Measurements from ENCODE around the gene PLA2G12B.
"Not testable (repeated sequence)": the region's sequence is repeated elsewhere in the genome, so short reads cannot be mapped to it uniquely, and the experiment has no call there.

The PLA2G12B gene

GRCh38 chr10:72954596-72955554, at the start of gene PLA2G12B:
PLA2G12B (minus strand) TSS chr10:72954806; CDS start chr10:72954685, 121 bp downstream.
- no peak within 1 kb of the TSS for H3K4me3 ChIP-seq (ENCODE audit: low read depth in 1 of 5, low read length in 5 of 5)
- no peaks in the 10 kb centered on the region for H3K4me1 ChIP-seq (ENCODE audit: control insufficient read depth in 5 of 5, insufficient read depth in 5 of 5, low read length in 5 of 5)
- peaks cover 0 to 6% (median 5%) of the 10 kb centered on the region in 5 donors for H3K27me3 ChIP-seq (ENCODE audit: control insufficient read depth in 5 of 5, insufficient read depth in 4 of 5, low read length in 5 of 5)
- no peaks in the 10 kb centered on the region for H3K9me3 ChIP-seq (ENCODE audit: control insufficient read depth in 5 of 5, low read length in 5 of 5)
- H3K27ac ChIP-seq (ENCODE audit: low read depth, low read length): no peak within 1 kb of the TSS
- H3K9ac ChIP-seq (ENCODE audit: low read length in 5 of 5): no peak within 1 kb of the TSS
- no peaks in the 10 kb centered on the region for H3K36me3 ChIP-seq (ENCODE audit: control insufficient read depth in 5 of 5, insufficient read depth in 5 of 5, low read length in 5 of 5)

DNA sequence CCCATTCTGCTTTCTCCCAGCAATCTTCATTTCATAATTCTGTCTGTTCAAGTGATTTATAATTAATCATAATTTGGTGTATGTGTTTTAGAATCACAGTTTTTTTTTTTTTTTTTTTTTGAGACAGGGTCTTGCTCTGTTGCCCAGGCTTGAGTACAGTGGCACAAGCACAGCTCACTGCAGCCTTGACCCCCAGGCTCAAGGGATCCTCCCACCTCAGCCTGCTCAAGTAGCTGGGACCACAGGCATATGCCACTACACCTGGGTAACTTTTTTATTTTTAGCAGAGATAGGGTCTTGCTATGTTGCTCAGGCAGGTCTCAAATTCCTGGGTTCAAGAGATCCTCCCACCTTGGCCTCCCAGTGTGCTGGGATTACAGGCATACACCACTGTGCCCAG, 49.2 kb upstream of the PLA2G12B start:
- H3K4me1 ChIP-seq (ENCODE audit: control insufficient read depth in 5 of 5, insufficient read depth in 5 of 5, low read length in 5 of 5): no peaks in the 10 kb centered on the region
- H3K27ac ChIP-seq (ENCODE audit: low read depth, low read length): no peak overlapping the region
- H3K4me3 ChIP-seq (ENCODE audit: low read depth in 1 of 5, low read length in 5 of 5): no peak overlapping the region
- H3K9me3 ChIP-seq (ENCODE audit: control insufficient read depth in 5 of 5, low read length in 5 of 5): no peaks in the 10 kb centered on the region
- H3K36me3 ChIP-seq (ENCODE audit: control insufficient read depth in 5 of 5, insufficient read depth in 5 of 5, low read length in 5 of 5): peaks cover 7 to 36% (median 28%) of the 10 kb centered on the region in 5 donors
- no peak overlapping the region for H3K9ac ChIP-seq (ENCODE audit: low read length in 5 of 5)
- no peaks in the 10 kb centered on the region for H3K27me3 ChIP-seq (ENCODE audit: control insufficient read depth in 5 of 5, insufficient read depth in 4 of 5, low read length in 5 of 5)

DNA sequence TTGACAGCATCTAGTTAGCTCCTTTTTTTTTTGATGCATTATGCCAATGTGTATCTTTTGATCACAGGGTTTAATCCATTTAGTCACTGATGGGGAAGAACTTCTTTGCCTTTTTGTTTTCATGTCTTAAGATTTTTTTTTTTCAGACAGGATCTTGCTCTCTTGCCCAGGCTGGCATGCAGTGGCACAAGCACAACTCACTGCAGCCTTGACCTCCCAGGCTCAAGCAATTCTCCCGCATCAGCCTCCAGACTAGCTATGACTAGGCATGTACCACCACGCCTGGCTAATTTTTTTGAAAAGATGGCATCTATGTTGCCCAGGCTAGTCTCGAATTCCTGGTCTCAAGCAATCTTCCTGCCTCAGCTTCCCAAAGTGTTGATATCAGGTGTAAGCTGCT, 46.4 kb upstream of the PLA2G12B start:
- peaks cover 3 to 17% (median 8%) of the 10 kb centered on the region in 5 donors for H3K36me3 ChIP-seq (ENCODE audit: control insufficient read depth in 5 of 5, insufficient read depth in 5 of 5, low read length in 5 of 5)
- H3K9me3 ChIP-seq (ENCODE audit: control insufficient read depth in 5 of 5, low read length in 5 of 5): peaks cover 0 to 3% (median 0%) of the 10 kb centered on the region in 5 donors
- H3K4me1 ChIP-seq (ENCODE audit: control insufficient read depth in 5 of 5, insufficient read depth in 5 of 5, low read length in 5 of 5): no peaks in the 10 kb centered on the region
- H3K9ac ChIP-seq (ENCODE audit: low read length in 5 of 5): no peak overlapping the region
- H3K27ac ChIP-seq (ENCODE audit: low read depth, low read length): no peak overlapping the region
- no peaks in the 10 kb centered on the region for H3K27me3 ChIP-seq (ENCODE audit: control insufficient read depth in 5 of 5, insufficient read depth in 4 of 5, low read length in 5 of 5)
- H3K4me3 ChIP-seq (ENCODE audit: low read depth in 1 of 5, low read length in 5 of 5): no peak overlapping the region

DNA sequence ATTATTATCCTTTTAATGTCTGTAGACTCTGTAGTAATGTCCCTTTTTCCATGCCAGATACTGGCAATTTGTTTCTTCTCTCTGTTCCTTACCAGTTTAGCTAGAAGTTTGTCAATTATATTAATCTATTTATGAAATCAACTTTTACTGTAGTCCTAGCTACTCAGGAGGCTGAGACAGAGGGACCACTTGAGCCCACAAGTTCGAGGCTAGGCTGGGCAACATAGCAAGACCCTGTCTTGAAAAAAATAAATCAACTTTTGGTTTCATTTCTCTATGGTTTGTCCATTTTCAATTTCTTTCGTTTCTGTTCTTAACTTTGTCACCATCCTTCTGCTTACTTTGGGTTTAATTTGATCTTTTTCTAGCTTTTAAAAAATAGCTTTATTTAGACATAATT, 42.5 kb upstream of the PLA2G12B start:
- H3K4me3 ChIP-seq (ENCODE audit: low read depth in 1 of 5, low read length in 5 of 5): no peak overlapping the region
- H3K27me3 ChIP-seq (ENCODE audit: control insufficient read depth in 5 of 5, insufficient read depth in 4 of 5, low read length in 5 of 5): no peaks in the 10 kb centered on the region
- H3K9me3 ChIP-seq (ENCODE audit: control insufficient read depth in 5 of 5, low read length in 5 of 5): peaks cover 0 to 3% (median 0%) of the 10 kb centered on the region in 5 donors
- no peak overlapping the region for H3K27ac ChIP-seq (ENCODE audit: low read depth, low read length)
- H3K4me1 ChIP-seq (ENCODE audit: control insufficient read depth in 5 of 5, insufficient read depth in 5 of 5, low read length in 5 of 5): no peaks in the 10 kb centered on the region
- no peaks in the 10 kb centered on the region for H3K36me3 ChIP-seq (ENCODE audit: control insufficient read depth in 5 of 5, insufficient read depth in 5 of 5, low read length in 5 of 5)
- H3K9ac ChIP-seq (ENCODE audit: low read length in 5 of 5): no peak overlapping the region

GRCh38 chr10:72995459-72995858, 40.9 kb upstream of the PLA2G12B start:
- not testable (repeated sequence) for H3K27ac ChIP-seq (ENCODE audit: low read depth, low read length); H3K36me3 ChIP-seq (ENCODE audit: control insufficient read depth in 5 of 5, insufficient read depth in 5 of 5, low read length in 5 of 5); H3K27me3 ChIP-seq (ENCODE audit: control insufficient read depth in 5 of 5, insufficient read depth in 4 of 5, low read length in 5 of 5); H3K9ac ChIP-seq (ENCODE audit: low read length in 5 of 5); H3K4me3 ChIP-seq (ENCODE audit: low read depth in 1 of 5, low read length in 5 of 5); H3K9me3 ChIP-seq (ENCODE audit: control insufficient read depth in 5 of 5, low read length in 5 of 5); H3K4me1 ChIP-seq (ENCODE audit: control insufficient read depth in 5 of 5, insufficient read depth in 5 of 5, low read length in 5 of 5)

DNA sequence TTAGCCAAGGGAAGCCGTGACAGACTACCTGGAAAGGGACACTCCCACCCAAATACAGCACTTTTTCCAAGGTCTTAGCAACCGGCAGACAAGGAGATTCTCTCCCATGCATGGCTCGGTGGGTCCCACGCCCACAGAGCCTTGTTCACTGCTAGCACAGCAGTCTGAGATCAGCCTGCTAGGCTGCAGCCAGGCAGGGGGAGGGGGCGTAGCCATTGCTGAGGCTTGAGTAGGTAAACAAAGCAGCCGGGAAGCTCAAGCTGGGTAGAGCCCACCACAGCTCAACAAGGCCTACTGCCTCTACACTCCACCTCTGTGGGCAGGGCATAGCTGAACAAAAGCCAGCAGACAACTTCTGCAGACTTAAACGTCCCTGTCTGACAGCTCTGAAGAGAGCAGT, 35.2 kb upstream of the PLA2G12B start:
- H3K9ac ChIP-seq (ENCODE audit: low read length in 5 of 5); H3K4me1 ChIP-seq (ENCODE audit: control insufficient read depth in 5 of 5, insufficient read depth in 5 of 5, low read length in 5 of 5); H3K9me3 ChIP-seq (ENCODE audit: control insufficient read depth in 5 of 5, low read length in 5 of 5); H3K36me3 ChIP-seq (ENCODE audit: control insufficient read depth in 5 of 5, insufficient read depth in 5 of 5, low read length in 5 of 5); H3K27ac ChIP-seq (ENCODE audit: low read depth, low read length); H3K27me3 ChIP-seq (ENCODE audit: control insufficient read depth in 5 of 5, insufficient read depth in 4 of 5, low read length in 5 of 5); H3K4me3 ChIP-seq (ENCODE audit: low read depth in 1 of 5, low read length in 5 of 5): not testable (repeated sequence)

DNA sequence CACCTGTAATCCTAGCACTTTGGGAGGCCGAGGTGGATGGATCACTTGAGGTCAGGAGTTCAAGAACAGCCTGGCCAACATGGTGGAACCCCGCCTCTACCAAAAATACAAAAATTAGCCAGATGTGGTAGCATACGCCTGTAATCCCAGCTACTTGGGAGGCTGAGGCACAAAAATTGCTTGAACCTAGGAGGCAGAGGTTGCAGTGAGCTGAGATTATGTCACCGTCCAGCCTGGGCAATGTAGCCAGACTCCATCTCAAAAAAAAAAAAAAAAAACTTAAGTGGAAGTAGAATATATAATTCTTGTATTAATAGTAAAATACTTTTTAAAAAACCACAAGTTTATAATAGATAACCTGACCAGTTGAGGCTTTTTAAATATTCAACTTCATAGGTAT, 30.0 kb upstream of the PLA2G12B start:
- H3K4me1 ChIP-seq (ENCODE audit: control insufficient read depth in 5 of 5, insufficient read depth in 5 of 5, low read length in 5 of 5); H3K36me3 ChIP-seq (ENCODE audit: control insufficient read depth in 5 of 5, insufficient read depth in 5 of 5, low read length in 5 of 5); H3K4me3 ChIP-seq (ENCODE audit: low read depth in 1 of 5, low read length in 5 of 5); H3K9ac ChIP-seq (ENCODE audit: low read length in 5 of 5); H3K27ac ChIP-seq (ENCODE audit: low read depth, low read length); H3K27me3 ChIP-seq (ENCODE audit: control insufficient read depth in 5 of 5, insufficient read depth in 4 of 5, low read length in 5 of 5): not testable (repeated sequence)
- H3K9me3 ChIP-seq (ENCODE audit: control insufficient read depth in 5 of 5, low read length in 5 of 5): peaks cover 0 to 14% (median 8%) of the 10 kb centered on the region in 5 donors

- no peaks in the 10 kb centered on the region for H3K36me3 ChIP-seq (ENCODE audit: control insufficient read depth in 5 of 5, insufficient read depth in 5 of 5, low read length in 5 of 5)
- no peak overlapping the region for H3K9ac ChIP-seq (ENCODE audit: low read length in 5 of 5)
- no peak overlapping the region for H3K4me3 ChIP-seq (ENCODE audit: low read depth in 1 of 5, low read length in 5 of 5)
- H3K27me3 ChIP-seq (ENCODE audit: control insufficient read depth in 5 of 5, insufficient read depth in 4 of 5, low read length in 5 of 5): no peaks in the 10 kb centered on the region
- no peak overlapping the region for H3K27ac ChIP-seq (ENCODE audit: low read depth, low read length)
- peaks cover 0 to 4% (median 0%) of the 10 kb centered on the region in 5 donors for H3K4me1 ChIP-seq (ENCODE audit: control insufficient read depth in 5 of 5, insufficient read depth in 5 of 5, low read length in 5 of 5)
- H3K9me3 ChIP-seq (ENCODE audit: control insufficient read depth in 5 of 5, low read length in 5 of 5): peaks cover 4 to 24% (median 10%) of the 10 kb centered on the region in 5 donors
Measured at GRCh38 chr10:72981882-72982529, 27.4 kb upstream of the PLA2G12B start.

DNA sequence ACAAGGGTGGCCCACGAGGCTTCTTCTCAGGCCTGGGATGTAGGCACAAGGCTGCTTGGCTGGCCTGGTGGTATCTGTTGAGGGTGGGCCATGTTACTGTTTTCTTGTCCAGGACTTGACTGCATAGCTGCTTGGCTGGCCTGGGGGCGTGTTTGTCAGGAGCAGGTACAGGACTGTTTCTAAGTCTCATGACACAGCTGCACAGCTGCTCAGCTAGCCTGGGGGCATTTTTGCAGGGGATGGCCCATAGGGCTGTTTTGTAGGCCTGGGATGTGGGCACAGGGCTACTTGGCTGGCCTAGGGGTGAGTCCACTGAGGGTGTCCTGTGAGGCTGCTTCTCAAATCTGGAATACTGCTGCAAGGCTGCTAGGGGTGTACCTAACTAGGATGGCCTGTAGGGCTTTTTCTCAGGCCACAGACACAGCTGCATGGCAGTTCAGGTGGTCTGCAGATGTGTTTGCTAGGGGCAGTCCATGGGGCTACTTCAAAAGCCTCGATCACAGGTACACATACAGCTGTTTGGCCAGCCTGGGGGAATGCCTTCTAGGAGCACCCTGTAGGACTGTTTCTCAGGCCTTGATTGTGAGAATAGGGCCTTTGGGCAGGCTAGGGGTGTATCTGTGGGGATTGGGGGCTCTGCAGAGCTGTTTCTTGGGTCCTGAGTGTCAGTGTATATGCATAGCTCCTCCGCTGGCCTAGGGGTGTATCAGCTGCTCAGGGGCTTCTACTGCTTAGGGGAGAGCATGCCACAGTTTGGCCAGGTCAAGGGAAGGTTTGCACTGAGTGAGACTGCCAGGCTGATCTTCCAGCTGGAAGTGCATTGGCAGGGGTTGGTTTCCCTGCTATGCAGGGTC, 26.6 kb upstream of the PLA2G12B start:
- H3K4me3 ChIP-seq (ENCODE audit: low read depth in 1 of 5, low read length in 5 of 5): no peak overlapping the region
- H3K9ac ChIP-seq (ENCODE audit: low read length in 5 of 5): no peak overlapping the region
- H3K4me1 ChIP-seq (ENCODE audit: control insufficient read depth in 5 of 5, insufficient read depth in 5 of 5, low read length in 5 of 5): peaks cover 0 to 4% (median 0%) of the 10 kb centered on the region in 5 donors
- H3K9me3 ChIP-seq (ENCODE audit: control insufficient read depth in 5 of 5, low read length in 5 of 5): peaks cover 4 to 31% (median 13%) of the 10 kb centered on the region in 5 donors
- H3K36me3 ChIP-seq (ENCODE audit: control insufficient read depth in 5 of 5, insufficient read depth in 5 of 5, low read length in 5 of 5): no peaks in the 10 kb centered on the region
- H3K27ac ChIP-seq (ENCODE audit: low read depth, low read length): no peak overlapping the region
- no peaks in the 10 kb centered on the region for H3K27me3 ChIP-seq (ENCODE audit: control insufficient read depth in 5 of 5, insufficient read depth in 4 of 5, low read length in 5 of 5)

Data from subcutaneous abdominal adipose tissue (tissue), 5 donors.